GM19438 (cell line): Measurements from ENCODE around the gene SLC6A20.
A peak's percentile ranks its signal among the peaks of the same experiment; 100 is the strongest.

Source experiments
- ATAC-seq: cut with Tn5 transposase; IDR thresholded peaks from one replicate; pipeline ENCODE4 v1.9.1; 2021; ENCODE audit warnings: low read depth; ENCODE audit not compliant: unreplicated experiment

SLC6A20 gene, protein sequence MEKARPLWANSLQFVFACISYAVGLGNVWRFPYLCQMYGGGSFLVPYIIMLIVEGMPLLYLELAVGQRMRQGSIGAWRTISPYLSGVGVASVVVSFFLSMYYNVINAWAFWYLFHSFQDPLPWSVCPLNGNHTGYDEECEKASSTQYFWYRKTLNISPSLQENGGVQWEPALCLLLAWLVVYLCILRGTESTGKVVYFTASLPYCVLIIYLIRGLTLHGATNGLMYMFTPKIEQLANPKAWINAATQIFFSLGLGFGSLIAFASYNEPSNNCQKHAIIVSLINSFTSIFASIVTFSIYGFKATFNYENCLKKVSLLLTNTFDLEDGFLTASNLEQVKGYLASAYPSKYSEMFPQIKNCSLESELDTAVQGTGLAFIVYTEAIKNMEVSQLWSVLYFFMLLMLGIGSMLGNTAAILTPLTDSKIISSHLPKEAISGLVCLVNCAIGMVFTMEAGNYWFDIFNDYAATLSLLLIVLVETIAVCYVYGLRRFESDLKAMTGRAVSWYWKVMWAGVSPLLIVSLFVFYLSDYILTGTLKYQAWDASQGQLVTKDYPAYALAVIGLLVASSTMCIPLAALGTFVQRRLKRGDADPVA

DNA sequence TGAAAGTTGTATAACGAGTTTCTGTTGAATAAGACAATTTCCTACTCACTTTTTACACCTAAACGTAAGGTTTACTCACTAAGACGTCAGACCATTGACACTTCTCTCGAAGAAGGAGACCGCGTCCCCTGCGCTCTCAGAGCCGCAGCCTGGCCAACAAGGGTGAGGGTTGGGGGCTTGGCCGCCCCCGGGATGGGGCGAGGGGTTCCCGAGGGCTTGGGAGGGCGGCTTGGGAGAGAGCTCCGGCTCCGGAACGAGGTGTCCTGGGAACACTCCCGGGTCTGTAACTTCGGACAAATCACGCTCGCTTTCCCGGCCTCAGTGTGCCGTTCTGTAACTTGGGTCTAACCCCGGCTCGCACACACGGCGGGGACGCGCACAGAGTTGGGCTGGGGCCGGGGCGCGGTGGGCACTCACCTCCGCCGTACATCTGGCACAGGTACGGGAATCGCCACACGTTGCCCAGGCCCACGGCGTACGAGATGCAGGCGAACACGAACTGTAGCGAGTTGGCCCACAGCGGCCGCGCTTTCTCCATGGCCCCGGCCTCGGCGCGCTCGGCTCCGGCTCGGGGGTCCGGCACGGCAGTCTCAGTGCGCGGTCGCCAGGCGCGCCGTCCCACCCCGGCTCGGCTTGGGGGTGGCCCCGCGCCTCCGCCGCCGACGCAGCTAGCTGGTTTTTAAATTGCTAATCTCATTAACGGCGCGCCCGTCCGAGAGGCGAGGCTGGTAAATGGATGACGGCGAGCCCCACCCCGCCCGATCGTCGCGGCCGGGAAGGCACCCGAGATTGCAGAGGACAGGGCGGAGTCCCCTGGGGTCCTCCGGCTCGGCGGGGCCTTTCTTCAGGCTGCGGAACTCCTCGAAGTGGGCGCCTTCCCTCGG lies at the start of gene SLC6A20:
Gene SLC6A20 (minus strand): TSS at position 655 of the 884 bp plus-strand sequence. CDS start 117 bp downstream, at position 538.
- ATAC-seq = no peak

DNA sequence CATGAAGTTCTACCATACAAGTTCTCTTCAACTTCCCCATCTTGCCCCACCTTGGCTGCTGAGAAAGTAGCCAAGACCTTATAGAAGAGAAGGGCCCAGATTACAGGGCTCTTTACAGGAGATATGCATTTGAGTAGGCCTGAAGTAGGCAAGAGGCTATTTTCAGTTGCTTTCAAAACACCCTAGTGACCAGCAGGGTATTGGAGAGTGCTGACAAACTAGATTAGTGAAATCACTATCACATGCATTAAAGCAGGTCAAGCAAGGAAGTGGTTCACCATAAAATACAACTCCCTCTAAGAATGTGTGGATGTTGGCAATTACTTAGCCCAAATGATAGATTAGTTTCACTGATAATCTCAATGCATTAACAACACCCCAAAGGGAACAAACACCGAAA lies 48.3 kb upstream of the SLC6A20 start:
- ATAC-seq = no peak

DNA sequence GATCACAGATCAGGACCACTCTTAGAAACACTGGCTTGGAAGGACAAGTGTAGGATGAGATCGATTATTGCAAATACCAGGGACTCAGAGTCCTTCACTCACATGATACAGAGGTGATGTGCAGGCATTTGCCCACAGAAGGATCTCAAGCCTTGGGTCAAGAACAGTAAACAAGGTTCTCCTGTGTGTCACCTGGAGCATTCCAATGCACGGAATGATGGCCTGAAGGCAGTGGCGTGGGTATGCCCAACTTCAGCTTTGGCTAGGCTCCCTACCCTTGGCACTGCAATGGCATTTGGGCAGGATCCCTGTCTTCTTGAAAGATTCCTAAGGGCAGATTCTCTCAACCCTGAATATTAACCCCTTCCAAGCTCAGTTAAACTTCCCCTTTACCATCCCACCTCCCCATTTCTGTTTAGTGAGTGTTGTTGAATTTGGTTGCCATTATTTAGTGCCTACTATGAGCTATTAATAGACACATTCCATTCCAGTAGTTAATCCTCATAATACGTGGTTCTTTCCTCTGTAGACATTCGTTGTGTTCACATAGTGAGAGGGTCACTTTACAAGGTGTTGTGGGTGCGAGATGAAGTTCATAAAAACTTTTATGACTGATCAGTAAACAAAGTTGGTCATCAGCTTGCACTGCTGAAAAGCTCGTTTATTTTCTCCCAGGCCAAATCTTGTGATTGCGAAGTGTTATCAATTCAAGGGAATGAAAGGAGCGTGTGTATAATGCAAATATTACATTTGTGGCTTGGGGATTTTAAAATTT lies 46.7 kb upstream of the SLC6A20 start:
- no peak for ATAC-seq

DNA sequence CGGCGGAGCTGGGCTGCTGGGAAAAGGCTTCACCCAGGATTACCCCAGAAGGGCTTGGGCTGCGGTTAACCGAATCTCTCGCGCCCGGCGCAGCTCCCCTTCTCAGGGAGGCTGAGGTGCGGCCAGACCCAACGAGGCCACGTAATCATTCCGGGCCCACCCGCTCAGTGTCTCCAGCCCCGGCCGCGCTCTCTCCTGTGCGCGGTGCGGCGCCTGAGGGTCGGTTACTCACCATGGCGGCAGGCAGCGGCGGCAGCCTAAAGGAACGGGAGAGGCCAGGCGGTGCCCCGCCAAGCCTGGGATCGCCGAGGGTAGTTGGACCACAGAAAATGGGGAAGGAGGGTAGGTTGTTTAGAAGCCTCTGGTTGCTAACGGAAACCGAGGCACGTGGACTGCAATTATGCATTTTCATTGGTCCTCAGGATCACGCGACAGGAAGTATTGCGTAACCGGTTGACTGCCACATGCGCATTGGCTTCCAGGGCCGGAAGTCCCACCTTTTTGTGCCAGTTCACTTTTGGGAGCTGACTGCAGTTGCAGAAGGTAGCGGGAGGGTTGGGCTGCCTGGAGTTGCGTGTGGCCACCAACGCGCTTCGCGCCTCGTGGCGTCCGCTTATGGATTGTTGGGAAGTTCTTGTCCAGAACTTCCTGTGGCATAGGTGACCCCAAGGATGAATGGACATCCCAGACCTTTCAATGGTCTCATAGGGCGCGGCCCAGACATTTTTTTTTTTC lies 45.6 kb upstream of the SLC6A20 start, which contains the start of gene LZTFL1:
Gene LZTFL1 (minus strand): TSS at position 363 of the 735 bp plus-strand sequence. CDS start 128 bp downstream, at position 235.
- ATAC-seq = peak; percentile 89

DNA sequence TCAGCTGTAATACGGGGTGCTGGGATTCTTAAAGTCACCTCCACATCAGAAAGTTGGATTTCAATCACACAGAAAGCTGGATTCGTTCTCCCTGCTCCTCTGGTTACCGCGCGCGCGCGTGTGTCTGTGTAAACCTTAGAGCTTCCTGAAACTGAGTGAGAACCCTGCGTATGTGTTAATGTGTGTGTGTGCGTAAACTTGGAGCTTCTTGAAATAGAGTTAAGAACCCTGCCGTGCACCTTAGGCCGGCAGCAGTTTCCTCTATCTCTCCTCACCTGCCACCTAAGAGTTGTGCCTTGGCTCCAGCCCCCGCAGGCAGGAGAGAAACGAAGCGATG lies 45.1 kb upstream of the SLC6A20 start:
- peak; percentile 25 for ATAC-seq

DNA sequence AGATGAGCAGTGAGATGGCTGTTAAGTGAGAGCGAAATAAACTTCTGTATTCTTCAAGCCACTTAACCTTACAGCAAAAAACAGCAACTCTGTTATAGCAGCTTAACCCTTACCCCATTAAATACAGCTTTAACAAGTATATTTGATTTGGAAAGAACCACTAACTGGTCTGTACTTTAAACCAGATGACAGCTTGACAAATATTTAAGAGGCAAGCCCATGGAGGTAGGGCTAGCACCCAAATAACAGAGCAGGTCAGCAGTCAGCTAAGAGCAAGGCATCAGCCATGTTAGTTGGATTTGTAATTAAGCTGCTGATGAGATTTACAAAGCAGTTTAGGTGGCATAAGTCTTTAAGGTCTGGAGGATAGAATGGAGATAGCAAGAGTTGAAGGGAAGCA lies 42.1 kb upstream of the SLC6A20 start:
- ATAC-seq = no peak

DNA sequence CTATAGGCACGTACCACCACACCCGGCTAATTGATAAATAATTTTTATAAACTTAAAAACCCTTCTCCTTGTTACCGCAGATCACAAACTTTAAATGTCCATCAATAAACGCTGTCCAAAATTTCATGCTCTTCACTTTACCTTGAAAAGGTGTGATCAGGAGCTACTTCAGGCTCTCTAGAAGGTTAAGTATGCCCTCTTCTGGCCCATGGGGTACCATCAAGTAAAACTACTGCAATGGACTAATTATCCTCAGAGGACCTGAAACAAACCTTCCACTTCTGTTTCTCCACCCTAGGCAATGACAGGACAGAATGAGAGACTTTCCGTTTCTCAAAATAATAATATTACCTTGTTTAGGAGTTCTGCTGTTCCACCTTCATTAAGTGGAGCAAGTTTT lies 36.4 kb upstream of the SLC6A20 start:
- ATAC-seq = no peak

DNA sequence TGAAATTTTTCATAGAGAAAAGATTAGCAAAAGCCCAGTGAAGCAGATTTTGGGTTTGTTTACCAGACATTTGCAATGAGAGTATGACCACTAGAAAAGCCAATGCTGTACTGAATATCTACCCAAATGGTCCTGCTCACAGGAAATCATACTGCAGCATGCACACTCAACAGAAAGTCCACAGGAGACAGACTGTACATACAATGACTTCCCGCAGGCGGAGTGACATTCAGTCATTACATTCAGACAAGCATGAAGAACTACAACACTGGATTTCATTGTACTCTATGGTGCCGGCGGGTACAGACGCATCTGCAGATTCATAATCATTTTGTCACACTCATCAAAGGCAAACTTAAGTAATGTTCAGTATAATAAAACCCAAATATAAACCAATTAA lies 33.8 kb upstream of the SLC6A20 start:
- ATAC-seq = no peak

DNA sequence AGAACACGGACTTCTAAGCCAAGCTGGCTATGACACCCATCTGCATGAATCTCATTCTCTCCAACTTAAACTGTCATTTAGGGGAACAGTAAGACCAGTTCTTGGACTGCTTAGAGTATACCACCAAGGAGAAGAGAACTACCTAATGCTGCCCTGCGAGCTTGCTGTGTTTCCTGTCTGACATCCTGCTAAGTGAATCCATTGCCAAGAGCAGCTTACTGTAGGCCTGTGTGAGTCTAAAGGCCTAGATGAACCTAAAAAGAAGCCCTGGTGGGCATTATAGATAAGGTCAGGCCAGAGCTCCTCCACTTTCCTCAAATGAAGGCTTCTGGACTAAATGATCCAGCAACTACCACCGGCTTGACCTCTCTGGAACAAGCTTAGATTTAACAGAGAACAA lies 30.6 kb upstream of the SLC6A20 start:
- no peak for ATAC-seq

DNA sequence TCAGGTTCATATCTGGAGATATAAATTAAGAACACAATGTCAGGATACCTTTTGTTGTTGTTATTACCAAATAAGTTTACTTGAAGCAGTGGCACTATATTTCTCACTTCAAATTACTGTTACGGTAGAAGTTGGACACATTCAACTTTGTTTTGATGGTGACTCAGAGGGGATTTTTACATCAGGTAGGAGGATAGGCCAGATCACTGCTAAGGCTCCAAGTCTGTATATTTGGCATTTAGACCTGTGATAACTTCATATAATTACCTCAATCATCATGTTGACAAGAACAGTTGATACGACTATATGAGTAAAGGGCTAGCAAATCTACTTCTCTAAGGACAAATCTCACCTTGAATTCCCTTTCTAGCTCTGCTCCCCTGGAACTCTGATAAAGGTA lies 30.0 kb upstream of the SLC6A20 start:
- ATAC-seq = no peak

DNA sequence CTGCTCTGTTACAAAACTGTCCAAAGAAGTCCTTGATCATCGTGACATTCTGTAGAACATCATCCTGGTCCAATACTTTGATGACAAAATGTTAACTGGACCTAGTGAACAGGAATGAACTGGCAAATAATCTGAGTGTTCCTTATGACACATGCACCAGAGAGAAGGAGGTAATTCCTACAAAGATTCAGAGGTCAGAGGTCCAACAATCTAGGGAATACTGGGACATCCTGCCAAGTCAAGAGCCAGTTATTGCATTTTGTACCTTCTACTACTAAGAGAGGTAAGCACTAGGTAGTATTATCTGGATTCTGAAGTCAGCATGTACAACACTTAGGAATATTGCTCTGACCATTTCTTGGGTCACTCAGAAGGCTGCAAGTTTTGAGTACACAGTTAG lies 24.8 kb upstream of the SLC6A20 start:
- ATAC-seq = no peak

DNA sequence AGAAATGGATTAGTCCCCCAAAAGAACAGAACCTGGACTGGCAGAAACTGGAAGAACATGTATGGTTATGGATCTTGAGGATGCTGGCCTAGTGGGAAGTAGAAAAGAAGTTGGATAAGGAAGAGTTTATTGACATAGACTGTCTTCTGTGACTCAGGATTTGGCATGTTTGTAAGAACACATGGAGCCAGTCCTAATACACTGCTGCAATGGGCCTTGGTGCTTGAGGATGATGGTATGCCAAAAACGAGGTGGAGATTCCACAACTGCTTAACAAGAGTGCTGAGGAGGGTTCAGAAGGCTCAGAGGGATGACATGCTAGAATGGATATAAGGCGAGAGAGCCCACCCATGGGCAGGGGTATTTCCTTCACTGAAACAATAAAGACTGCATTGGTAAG lies 23.2 kb upstream of the SLC6A20 start:
- ATAC-seq = no peak

DNA sequence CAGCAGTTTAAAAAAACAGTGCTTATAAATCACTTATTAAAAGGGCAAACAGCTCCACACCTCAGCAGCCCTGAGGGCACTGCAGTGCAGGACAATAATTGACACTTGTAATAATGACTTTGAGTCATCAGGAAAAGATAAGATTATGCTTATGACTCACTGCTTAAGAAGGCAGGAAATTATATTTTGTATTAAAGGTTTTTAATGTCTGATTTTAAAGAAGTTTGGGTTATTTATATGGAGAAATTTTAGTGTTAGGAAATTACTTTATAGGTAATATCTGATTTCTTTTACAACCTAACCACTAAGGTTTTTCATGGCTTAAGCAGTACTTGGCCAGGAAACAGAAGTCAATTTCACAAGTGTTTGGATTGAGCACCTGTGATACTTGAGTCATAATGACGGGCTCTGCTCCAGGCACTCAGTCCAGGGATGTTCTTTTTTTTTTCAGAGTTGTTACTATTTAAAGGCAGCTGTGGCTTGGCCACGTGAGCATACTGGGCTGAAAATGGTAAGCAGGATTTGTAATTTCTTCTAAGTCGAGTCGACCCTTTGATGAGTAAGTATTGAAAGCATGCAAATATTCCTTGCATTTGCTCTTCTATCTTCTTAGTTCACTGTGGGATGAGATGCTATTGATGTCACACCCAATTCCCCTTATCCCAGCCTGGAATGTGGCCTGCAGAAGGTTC lies 21.6 kb upstream of the SLC6A20 start:
- no peak for ATAC-seq

DNA sequence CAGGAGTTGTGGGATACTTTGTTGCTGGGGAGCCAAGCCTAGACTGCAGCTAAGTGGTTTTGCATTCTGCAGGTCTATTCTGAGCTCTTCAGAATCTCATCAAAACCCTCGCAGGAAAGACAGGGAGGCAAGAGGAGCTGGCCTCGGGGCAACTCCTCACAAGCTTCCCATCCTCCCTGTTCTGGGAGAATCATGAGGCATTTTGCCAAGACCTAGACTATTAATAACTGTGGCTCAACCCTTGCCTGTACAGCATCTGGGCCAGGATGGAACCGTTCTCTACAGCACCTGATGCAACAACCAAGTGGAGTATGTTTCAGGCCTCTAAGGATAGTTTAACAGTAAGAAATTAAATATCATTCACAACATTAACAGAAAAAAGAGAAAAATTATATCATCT lies 20.2 kb upstream of the SLC6A20 start:
- no peak for ATAC-seq

DNA sequence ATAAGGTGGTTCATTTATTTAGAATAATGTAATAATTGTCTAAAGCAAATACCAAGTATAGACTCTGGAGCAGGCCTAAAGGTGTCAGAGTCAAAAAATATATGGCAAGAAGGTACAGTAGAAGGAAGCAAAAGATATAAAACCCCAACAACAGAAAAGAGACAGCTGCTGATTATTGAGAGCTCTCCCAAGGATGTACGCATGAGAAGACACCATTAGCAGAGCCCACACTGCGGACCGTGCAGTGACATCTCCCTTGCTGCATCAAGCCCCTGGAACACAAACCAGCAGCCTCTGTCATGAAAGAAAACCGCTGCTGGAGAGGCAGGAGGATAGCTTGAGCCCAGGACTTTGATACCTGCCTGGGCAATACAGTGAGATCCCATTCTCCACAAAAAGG lies 18.0 kb upstream of the SLC6A20 start:
- ATAC-seq = no peak

DNA sequence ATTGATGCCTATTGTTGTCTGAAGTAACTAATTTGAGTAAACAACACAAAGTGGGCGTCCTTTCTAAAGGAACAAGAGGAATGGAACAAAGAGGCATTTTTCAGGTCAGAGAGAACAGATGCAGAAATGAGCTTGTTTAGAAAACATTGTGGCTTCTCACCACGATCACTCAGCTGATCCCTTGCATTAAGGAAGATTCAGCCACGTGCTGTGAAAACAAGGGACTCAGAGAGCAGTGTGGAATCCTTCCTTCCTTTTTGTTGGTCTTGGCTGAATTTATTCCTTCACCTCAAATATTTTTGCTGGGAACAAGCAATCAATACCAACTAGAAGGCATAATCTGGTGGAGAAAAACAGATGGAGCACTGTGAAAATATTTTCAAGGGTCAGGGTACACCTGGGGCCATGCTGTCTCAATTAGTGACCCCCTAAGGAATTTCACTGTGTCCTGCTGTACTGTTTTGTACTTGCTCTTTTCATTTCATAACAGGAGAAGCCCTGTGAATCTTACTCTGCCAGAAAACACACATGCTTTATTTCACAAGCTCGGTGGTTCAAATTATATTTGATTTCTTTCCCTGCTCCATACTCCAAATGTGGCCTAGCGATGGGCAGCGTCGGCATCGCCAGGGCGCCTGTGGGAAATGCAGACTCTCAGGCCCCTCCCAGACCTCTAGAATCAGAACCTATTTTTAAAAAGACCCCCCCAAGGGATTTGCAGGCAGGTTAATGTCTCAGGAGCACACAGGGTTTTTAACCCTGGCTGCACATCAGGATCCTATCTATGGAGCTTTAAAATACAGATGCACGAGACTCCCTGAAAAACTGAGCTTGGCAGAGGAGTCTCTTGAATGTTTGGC lies 11.6 kb upstream of the SLC6A20 start:
- no peak for ATAC-seq

DNA sequence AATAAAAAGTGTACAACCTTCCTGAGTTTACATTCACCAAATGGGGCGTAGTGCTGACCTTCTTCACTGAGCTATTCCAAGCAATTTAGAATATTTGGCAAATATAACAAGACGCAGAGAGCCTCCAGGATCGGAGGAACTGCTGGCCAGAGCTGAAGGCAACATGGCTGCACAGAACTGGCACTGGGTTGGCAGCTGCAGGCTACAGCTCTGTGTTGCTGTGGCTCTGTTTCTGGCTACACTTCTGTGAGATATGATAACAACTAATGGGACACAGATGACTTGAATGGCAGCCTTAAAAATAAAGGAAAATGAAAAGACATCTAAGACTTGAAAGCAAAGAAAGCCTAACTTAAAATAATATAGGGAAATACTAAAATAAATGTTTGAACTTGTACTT lies 10.8 kb upstream of the SLC6A20 start:
- ATAC-seq = no peak

DNA sequence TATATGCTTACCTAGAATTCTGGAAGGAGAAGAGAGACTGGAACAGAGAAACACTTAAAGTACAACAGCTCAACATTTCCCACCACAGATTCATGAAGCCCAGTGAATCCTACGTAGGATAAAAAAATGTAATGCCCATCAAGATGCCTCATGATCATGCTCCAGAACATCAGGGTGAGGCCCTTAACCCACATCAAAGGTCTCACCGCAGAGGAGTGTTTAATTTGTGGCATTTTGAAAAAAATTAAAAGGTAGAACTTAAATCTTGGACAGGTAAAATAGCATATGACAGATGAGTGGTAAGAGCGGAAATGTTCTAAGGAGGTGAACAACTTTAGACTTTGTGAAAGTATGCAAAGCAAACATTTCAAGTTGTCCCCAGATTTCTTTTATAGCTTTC lies 9.7 kb upstream of the SLC6A20 start:
- ATAC-seq = no peak
